Raji (cell line): ENCODE measurements around the gene ZC3H6.
A peak's percentile ranks its signal among the peaks of the same experiment; 100 is the strongest.

ENCODE experiments used
- POLR2A ChIP-seq: IDR thresholded peaks from 2 replicates; pipeline ENCODE4 v1.6.1; 2011; ENCODE audit warnings: low read depth, low read length, control low read depth; ENCODE audit not compliant: insufficient read depth

ZC3H6 gene, protein sequence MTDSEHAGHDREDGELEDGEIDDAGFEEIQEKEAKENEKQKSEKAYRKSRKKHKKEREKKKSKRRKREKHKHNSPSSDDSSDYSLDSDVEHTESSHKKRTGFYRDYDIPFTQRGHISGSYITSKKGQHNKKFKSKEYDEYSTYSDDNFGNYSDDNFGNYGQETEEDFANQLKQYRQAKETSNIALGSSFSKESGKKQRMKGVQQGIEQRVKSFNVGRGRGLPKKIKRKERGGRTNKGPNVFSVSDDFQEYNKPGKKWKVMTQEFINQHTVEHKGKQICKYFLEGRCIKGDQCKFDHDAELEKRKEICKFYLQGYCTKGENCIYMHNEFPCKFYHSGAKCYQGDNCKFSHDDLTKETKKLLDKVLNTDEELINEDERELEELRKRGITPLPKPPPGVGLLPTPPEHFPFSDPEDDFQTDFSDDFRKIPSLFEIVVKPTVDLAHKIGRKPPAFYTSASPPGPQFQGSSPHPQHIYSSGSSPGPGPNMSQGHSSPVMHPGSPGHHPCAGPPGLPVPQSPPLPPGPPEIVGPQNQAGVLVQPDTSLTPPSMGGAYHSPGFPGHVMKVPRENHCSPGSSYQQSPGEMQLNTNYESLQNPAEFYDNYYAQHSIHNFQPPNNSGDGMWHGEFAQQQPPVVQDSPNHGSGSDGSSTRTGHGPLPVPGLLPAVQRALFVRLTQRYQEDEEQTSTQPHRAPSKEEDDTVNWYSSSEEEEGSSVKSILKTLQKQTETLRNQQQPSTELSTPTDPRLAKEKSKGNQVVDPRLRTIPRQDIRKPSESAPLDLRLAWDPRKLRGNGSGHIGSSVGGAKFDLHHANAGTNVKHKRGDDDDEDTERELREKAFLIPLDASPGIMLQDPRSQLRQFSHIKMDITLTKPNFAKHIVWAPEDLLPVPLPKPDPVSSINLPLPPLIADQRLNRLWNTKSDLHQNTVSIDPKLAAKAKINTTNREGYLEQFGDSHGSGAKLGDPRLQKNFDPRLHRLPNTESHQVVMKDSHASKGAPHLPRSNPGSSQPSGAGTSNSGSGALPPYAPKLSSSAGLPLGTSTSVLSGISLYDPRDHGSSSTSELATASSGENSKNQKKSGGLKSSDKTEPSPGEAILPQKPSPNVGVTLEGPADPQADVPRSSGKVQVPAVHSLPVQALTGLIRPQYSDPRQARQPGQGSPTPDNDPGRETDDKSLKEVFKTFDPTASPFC

DNA sequence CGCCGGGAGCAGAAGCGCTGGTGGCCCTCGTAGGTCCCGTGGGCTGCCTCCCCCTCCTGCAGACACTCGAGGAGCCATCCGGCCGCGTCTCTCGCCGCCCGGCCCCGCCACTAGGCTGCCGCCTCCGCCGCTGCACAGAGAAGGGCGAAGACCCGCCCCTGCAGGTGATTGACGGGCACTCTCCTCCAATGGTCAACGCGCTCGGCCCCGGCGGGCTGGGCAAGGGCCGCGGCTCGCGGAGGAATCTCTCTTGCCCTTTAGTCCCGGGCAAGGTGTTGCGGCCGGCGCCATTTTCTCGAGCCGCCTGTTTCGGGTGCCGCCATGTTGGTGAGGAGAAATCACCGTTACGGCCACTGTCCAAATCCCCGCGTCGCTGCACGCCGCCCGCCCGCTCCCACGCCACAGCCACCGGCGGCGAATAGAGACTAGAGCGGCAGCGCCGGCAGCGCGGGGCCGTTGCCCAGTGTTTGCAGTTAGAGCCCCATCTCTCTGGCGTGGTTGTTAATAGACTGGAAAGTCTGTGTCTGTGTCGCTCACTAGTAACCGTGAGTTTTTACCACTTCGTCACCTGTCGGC, at the start of gene ZC3H6:
Gene ZC3H6, plus strand, starts transcription at position 287 of the 576 bp plus-strand sequence. CDS start 398 bp downstream, outside the sequence.
- peak; percentile 93 for TF ChIP-seq POLR2A

DNA sequence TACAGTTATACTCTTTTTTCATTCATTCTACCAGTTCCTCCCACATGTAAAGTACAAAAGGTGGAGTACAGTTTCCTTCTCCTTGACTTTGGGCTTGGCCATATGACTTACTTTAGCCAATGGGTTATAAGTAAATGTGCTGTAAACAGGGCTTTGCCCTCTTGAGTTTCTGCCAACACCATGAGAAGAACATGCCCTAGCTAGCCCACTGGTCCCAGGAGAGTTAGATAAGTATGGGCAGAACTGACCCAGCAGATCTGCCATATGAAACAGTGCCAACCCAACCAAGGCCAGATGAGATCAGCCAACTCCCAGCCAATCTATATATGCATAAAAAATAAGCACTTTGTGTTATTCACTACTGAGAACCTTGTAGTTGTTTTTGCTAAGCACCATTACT, 46.0 kb upstream of the ZC3H6 start:
- no peak for TF ChIP-seq POLR2A

DNA sequence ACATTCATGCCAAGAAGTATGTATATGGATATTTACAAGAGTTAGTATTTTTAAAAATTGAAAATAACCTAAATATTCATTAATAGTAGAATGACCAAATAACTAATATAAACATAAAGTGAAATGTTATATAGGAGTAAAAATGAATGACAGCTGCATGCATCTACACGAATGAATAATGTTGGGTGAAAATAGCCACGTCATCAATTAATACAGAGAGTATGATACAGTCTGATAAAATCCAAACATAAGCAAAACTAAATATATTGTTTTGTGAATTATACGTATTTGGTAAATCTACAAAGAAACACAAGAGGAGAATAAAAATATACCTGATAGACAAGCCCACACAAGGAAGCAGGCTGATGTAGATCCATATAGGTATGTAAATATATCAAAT, 45.0 kb upstream of the ZC3H6 start:
- no peak for TF ChIP-seq POLR2A

DNA sequence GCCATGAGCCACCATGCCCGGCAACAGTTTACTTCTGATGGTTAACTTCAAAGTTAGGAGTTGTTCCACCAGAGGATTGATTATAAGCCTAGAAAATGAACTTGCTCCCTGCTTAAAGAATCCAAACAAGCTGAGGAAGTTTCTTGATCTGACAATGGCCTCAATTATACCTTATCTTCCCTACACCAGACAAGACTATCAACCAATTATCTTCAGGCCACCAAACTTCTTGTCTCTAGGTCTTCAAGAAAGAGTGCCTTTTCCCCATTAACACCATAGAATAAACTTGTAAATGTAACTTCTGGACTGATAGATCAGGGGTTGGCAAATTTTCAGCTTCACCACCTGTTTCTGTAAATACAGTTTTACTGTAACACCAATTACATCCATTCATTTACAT, 35.5 kb upstream of the ZC3H6 start:
- TF ChIP-seq POLR2A, result no peak

DNA sequence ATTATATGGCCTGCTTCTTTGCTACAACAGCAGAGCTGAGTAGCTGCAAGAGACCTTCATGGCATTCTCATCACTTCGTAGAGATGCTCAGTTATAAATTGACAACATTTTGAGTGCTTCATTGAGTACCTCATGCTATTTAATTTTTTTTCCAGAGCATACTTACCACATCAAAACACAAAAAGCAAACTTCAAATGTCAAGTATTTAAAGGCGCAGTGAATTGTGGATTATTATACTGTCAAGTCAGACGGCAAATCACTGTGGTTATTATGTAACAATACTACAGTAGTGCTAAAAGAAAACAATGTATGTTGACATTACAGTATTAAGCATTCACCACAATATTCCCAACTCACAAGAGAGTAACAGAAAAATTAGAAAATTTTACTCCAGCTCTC, 33.0 kb upstream of the ZC3H6 start:
- no peak for TF ChIP-seq POLR2A

DNA sequence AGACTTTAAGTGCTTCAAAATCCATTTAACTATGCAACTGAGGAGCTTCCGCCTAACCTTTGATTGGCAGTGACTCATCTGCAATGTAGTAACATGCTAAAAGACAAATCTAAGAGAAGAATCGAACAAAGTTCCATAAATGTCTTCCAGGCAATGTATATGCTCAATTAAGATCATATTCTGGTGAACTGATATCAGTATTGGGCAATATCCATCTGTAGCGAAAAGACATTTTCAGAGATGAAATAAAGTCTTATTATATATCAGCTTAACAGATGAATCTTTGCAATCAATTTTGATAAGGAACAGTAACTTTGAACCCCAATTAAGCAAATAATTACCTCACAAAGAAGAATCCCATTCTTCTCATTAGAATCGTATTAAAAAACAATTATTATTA, 32.2 kb upstream of the ZC3H6 start:
- no peak for TF ChIP-seq POLR2A

DNA sequence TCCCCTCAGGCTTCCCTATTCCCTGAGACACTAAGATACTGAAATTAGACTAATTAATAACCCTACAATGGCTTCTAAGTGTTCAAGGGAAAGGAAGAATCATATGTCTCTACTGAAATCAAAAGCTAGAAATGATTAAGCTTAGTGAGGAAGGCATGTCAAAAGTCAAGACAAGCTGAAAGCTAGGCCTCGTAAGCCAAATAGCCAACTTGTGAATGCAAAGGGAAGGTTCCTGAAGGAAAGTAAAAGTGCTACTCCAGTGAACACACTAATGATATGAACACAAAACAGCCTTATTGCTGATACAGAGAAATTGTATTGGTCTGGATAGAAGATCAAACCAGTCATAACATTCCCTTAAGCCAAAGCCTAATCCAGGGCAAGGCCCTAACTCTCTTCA, 30.5 kb upstream of the ZC3H6 start:
- no peak for TF ChIP-seq POLR2A

DNA sequence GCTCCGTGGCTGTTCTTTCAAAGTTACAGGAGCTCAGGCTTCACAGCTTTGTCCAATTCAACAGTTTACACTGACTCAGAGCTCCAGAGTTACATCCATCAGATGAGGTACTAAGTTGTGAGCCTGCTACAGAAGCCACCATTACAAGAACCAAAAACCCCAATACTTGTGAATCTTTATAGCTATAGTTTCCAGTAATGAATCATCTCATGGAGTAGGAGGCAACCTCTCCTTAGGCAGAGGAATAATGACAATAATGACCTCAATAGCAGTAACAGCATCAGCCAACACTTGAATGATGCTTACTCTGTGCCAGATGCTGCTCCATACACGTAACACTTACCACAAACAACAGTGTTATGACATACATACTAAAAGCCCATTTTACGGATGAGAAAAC, 24.1 kb upstream of the ZC3H6 start:
- no peak for TF ChIP-seq POLR2A

DNA sequence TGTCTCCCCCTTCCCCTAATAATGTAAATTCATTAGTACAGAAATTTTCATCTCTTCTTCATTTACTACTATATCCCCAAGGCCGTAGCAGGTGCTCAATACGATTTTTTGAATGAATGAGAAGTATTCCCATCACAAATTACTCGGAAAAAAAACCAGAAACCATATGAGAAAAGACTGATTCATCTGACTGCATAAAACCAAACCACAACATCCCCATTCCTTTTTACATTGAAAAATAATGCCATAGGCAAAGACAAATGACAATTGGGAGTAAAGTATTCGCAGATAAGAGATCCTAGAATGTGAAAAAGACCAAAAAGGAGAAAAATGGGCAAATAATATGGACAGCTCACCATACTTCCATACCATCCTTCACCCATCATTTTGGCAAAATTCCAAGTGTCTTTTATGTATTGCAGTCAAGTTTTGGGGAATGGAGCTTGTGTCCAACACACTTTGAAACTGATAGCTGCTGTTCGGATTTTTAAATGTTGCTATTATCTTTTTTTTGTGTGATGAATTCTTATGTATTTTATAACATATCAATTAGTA, 22.1 kb upstream of the ZC3H6 start:
- no peak for TF ChIP-seq POLR2A

DNA sequence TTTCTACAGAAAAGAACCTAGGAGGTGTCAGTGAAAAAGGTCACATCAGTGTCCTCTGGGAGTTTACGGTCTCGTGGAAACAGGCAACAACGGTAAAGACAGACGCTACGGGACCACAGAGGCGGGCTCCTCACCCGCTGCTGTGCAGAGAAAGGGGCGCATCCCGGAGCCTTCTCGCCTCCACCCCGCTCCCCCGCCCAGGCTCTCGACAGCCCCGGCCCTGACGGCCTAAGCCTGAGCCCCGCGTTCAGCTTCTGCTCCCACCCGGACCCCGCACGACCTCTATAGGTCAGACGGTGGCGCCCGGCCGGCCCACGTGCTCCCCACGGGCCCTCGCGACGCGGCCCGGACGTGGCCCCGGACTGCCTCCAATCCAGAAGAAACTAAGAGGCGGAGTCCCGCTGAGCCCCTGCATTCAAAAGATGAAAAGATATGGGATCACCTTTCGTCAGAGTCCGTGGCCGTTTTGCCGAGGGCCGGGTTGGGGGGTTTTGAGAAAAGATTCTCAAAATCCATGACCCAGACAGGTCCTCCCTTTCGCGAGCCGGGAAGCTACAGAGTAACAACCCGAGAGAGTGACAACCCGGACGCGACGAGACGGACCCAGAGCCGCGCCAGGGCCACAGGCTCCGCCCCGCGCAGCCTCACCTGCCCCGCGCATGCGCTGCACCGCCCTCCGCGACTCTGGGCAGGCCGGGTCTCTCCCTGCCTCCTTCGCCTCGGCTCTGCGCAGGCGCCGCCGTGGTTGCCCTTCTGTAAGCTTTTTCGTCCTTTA, 20.7 kb upstream of the ZC3H6 start, which contains the start of gene ZC3H8:
Gene ZC3H8, minus strand, starts transcription at position 577 of the 775 bp plus-strand sequence. Its CDS starts 61 bp downstream, at position 516.
- peak; percentile 96 for TF ChIP-seq POLR2A

DNA sequence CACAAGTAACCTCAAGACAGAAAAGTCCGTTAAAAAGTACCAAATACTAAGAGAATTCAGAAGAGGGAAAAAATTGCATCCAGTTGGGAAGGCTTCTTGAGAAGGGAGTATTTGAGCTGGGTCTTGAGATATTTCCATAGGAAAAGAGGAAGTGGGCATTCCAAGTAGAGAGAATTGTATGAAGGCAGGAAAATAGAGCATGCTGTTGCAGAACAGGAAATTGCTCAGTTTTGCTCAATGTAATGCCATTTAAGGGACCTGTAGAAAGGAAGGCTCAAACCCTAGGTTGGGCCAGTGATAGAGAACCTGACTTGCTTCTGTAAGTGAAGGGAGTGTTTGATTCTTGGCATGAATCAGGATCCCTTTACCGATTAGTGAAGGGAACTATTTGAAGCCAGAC, 19.5 kb upstream of the ZC3H6 start:
- TF ChIP-seq POLR2A, result no peak

DNA sequence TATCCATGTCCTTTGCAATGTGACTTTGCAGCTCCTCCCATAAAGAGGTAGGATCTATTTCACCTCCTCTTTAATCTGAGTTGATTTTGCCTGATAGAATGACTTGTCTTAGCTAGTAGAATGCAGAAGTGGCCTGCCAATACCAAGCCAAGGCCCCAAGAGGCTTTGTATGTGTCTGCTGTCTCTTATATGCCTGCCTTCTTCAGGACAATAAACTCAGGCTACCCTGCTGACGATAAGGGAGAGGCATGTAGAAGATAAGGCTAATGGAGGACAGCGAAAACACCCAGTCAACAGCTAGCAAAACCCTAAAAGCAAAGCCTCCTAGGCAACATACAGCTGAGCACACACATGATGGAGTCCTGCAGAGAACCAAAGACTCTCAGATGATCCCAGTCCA, 18.7 kb upstream of the ZC3H6 start:
- no peak for TF ChIP-seq POLR2A

DNA sequence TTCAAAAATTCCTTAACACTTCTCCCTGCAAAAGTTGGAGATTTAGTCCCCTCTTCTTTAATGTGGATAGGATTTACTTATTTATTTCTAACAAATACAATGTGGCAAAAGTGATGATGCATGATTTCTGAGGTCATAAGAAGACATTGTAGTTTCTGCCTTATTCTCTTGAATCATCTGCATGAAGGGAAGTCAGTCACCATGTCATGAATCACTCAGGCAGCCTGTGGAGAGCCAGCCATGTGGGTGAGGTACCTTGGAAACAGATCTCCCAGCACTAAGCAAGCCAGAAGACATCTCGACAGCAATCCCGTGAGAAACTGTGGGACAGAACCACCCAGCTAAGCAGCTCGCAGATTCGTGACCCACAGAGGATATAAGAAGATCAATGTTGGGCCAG, 17.8 kb upstream of the ZC3H6 start:
- TF ChIP-seq POLR2A, result no peak
